HG02973 (cell line): ENCODE measurements around the gene VSIR.

Experiments
- ATAC-seq: cut with Tn5 transposase; IDR thresholded peaks from one replicate; pipeline ENCODE4 v1.9.1; 2021; ENCODE audit warnings: moderate library complexity; ENCODE audit not compliant: unreplicated experiment

VSIR gene

GRCh38 chr10:71765906-71766716 lies 7.2 kb downstream of the VSIR start:
- ATAC-seq, result no peak

- no peak for ATAC-seq
Observed at GRCh38 chr10:71765176-71765904, 8.0 kb downstream of the VSIR start.

GRCh38 chr10:71763352-71764127 lies 9.8 kb downstream of the VSIR start:
- no peak for ATAC-seq

- no peak for ATAC-seq
Observed at GRCh38 chr10:71762324-71762723, 11.0 kb downstream of the VSIR start.

- no peak for ATAC-seq
Observed at GRCh38 chr10:71761541-71762113, 11.7 kb downstream of the VSIR start.

- ATAC-seq, result no peak
Observed at GRCh38 chr10:71761105-71761511, 12.2 kb downstream of the VSIR start.

- no peak for ATAC-seq
Observed at GRCh38 chr10:71757399-71757922, 15.9 kb downstream of the VSIR start.

GRCh38 chr10:71756311-71757191 lies 16.8 kb downstream of the VSIR start:
- no peak for ATAC-seq

GRCh38 chr10:71755179-71755879 lies 18.0 kb downstream of the VSIR start:
- no peak for ATAC-seq

GRCh38 chr10:71754562-71754961 lies 18.8 kb downstream of the VSIR start:
- no peak for ATAC-seq

- no peak for ATAC-seq
Observed at GRCh38 chr10:71753960-71754505, 19.3 kb downstream of the VSIR start.

- no peak for ATAC-seq
Observed at GRCh38 chr10:71753091-71753959, 20.0 kb downstream of the VSIR start.

GRCh38 chr10:71752391-71753090 lies 20.8 kb downstream of the VSIR start:
- no peak for ATAC-seq

GRCh38 chr10:71751515-71752224 lies 21.6 kb downstream of the VSIR start:
- no peak for ATAC-seq

- no peak for ATAC-seq
Observed at GRCh38 chr10:71750986-71751385, 22.3 kb downstream of the VSIR start.

GRCh38 chr10:71750124-71750841 lies 23.0 kb downstream of the VSIR start:
- no peak for ATAC-seq
